ENCODE results near the gene CSF1R. TPM values are rescaled to one million over a fixed set of nuclear protein-coding genes. Genes with fewer than 3 reads are reported as not detected.

Gene CSF1R
- total RNA-seq, 1 experiment from 2014 or later, result not detected

DNA sequence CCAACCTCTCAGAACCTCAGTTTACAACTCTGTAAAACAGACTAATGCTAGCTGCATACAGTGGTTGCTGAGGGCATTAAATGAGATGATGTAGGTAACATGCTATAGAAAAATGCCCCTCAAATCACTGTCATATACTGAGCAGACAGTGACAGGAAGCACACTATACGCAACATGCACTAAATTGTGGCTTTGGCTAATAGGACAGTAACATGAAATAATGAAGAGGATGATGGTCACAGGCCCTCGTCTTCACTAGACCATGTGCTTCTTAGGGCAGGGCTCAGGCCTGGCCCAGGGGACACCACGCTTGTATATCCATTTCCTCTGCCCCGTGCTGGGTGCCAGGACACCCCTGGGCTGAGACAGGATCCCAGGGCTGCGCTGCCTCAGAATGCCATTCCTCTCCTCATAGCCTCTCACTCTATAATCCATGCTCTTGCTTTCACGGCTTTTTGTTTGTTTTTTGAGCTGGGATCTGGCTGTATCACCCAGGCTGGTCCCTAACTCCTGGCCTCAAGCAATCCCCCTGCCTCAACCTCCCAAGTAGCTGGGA lies 18.9 kb downstream of the CSF1R start:
- Histone ChIP-seq H3K27me3 (replicated peaks; ENCODE audit: insufficient read depth, low read depth, low read length, poor library complexity) (no peaks in the 10 kb centered on the region), H3K27ac (ENCODE audit: low read depth, low read length, poor library complexity, severe bottlenecking) (no peak overlapping the region), H3K36me3 (ENCODE audit: insufficient read depth, low read length, poor library complexity, severe bottlenecking) (no peaks in the 10 kb centered on the region), H3K9me3 (ENCODE audit: low read depth, low read length, poor library complexity, severe bottlenecking) (no peaks in the 10 kb centered on the region), H3K4me3 (ENCODE audit: low read depth, low read length, poor library complexity, severe bottlenecking) (no peak overlapping the region), H3K4me1 (ENCODE audit: insufficient read depth, low read length, poor library complexity, severe bottlenecking) (no peaks in the 10 kb centered on the region)
- intact Hi-C loops (cut with micrococcal nuclease; ENCODE audit: unreplicated experiment), result no loop called here
- no peak for TF ChIP-seq EZH2 (IDR thresholded peaks at IDR 0.05; ENCODE audit: borderline replicate concordance, low read depth, low read length, poor library complexity, severe bottlenecking)
- TF ChIP-seq, protein P1, sequence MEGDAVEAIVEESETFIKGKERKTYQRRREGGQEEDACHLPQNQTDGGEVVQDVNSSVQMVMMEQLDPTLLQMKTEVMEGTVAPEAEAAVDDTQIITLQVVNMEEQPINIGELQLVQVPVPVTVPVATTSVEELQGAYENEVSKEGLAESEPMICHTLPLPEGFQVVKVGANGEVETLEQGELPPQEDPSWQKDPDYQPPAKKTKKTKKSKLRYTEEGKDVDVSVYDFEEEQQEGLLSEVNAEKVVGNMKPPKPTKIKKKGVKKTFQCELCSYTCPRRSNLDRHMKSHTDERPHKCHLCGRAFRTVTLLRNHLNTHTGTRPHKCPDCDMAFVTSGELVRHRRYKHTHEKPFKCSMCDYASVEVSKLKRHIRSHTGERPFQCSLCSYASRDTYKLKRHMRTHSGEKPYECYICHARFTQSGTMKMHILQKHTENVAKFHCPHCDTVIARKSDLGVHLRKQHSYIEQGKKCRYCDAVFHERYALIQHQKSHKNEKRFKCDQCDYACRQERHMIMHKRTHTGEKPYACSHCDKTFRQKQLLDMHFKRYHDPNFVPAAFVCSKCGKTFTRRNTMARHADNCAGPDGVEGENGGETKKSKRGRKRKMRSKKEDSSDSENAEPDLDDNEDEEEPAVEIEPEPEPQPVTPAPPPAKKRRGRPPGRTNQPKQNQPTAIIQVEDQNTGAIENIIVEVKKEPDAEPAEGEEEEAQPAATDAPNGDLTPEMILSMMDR (conservative IDR thresholded peaks at IDR 0.05; ENCODE audit: low read depth, low read length), result no peak
- ChIA-PET POLR2A (ENCODE audit: low non-redundant PET) (no interaction called here), CTCF (interaction anchor here (0.6 kb wide), 1 partner anchor 318 kb away, joined by 3 read pairs; no protein-coding TSS in a partner anchor)
- BruUV-seq (replicated peaks), result no TSS peak
- no peak for DNase-seq (ENCODE audit: low spot score)

DNA sequence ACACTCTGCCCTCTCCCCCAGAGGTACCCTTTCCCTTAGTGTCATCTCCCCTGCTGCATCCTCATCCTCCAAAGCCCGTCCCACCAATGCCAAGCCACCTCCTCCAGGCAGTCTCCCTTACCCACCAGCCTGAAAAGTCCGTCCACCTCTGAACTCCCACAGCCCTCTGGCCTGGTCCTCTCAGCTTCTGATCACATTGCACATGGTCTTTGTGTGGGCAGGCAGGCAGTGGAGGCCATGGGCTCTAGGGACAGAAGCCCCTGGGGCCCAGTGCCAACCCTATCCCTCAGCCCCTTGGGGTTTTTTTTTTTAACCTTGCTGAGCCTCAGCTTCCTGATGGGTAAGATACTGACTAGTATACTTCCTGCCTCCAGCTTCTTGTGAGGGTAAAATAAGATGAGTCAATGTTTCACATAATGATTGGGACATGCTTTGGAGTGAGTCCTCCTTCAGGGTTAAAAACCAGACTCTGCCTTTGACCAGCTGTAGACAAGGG lies 19.4 kb downstream of the CSF1R start:
- DNase-seq (ENCODE audit: low spot score), result no peak
- Histone ChIP-seq H3K36me3 (ENCODE audit: insufficient read depth, low read length, poor library complexity, severe bottlenecking) (no peaks in the 10 kb centered on the region), H3K27me3 (replicated peaks; ENCODE audit: insufficient read depth, low read depth, low read length, poor library complexity) (no peaks in the 10 kb centered on the region), H3K9me3 (ENCODE audit: low read depth, low read length, poor library complexity, severe bottlenecking) (no peaks in the 10 kb centered on the region), H3K4me3 (ENCODE audit: low read depth, low read length, poor library complexity, severe bottlenecking) (no peak overlapping the region), H3K4me1 (ENCODE audit: insufficient read depth, low read length, poor library complexity, severe bottlenecking) (no peaks in the 10 kb centered on the region), H3K27ac (ENCODE audit: low read depth, low read length, poor library complexity, severe bottlenecking) (no peak overlapping the region)
- POLR2A ChIA-PET (ENCODE audit: low non-redundant PET), result no interaction called here
- no peak for TF ChIP-seq EZH2 (IDR thresholded peaks at IDR 0.05; ENCODE audit: borderline replicate concordance, low read depth, low read length, poor library complexity, severe bottlenecking)
- TF ChIP-seq, protein P1 (conservative IDR thresholded peaks at IDR 0.05; ENCODE audit: low read depth, low read length), result no peak
- BruUV-seq (replicated peaks), result no TSS peak
- CTCF ChIA-PET, result interaction anchor here (0.6 kb wide), 1 partner anchor 318 kb away, joined by 3 read pairs; no protein-coding TSS in a partner anchor
- intact Hi-C loops (cut with micrococcal nuclease; ENCODE audit: unreplicated experiment), result no loop called here

DNA sequence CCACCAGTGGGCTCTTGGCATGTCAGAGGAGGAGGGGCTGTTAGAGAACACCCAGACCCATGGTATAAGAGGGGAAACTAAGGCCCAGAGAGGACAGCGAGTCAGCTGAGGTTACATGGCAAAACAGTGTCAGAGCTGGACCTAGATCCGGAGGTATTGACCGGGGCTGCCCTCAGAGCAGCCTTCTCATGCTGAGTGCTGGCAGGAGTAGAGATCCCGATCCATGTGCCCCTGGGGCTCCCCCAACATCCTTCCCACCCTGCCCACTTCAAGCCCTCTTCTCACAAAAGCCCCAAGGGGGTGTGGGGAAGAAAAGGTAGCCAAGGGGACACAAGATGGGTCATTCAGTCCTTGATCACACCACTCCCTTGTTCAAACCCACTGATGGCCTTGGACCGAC lies 19.9 kb downstream of the CSF1R start:
- no peaks in the 10 kb centered on the region for H3K27me3 ChIP-seq (replicated peaks; ENCODE audit: insufficient read depth, low read depth, low read length, poor library complexity)
- no peak overlapping the region for H3K27ac ChIP-seq (ENCODE audit: low read depth, low read length, poor library complexity, severe bottlenecking)
- no peaks in the 10 kb centered on the region for H3K9me3 ChIP-seq (ENCODE audit: low read depth, low read length, poor library complexity, severe bottlenecking)
- H3K4me1 ChIP-seq (ENCODE audit: insufficient read depth, low read length, poor library complexity, severe bottlenecking), result no peaks in the 10 kb centered on the region
- intact Hi-C loops (cut with micrococcal nuclease; ENCODE audit: unreplicated experiment), result no loop called here
- ChIA-PET POLR2A (ENCODE audit: low non-redundant PET) (no interaction called here), CTCF (no interaction called here)
- DNase-seq (ENCODE audit: low spot score), result no peak
- no peaks in the 10 kb centered on the region for H3K36me3 ChIP-seq (ENCODE audit: insufficient read depth, low read length, poor library complexity, severe bottlenecking)
- H3K4me3 ChIP-seq (ENCODE audit: low read depth, low read length, poor library complexity, severe bottlenecking), result no peak overlapping the region
- BruUV-seq (replicated peaks), result no TSS peak
- TF ChIP-seq, protein P1 (conservative IDR thresholded peaks at IDR 0.05; ENCODE audit: low read depth, low read length), result no peak
- TF ChIP-seq EZH2 (IDR thresholded peaks at IDR 0.05; ENCODE audit: borderline replicate concordance, low read depth, low read length, poor library complexity, severe bottlenecking), result no peak
